HEK293T (cell line): ENCODE measurements around the gene GSTM3.

Experiments
- ARNT ChIP-seq: fragments of 450-650 bp; IDR thresholded peaks from 2 replicates; pipeline ENCODE4 v1.6.1; 2017; ENCODE audit warnings: mild to moderate bottlenecking
- BHLHE40 ChIP-seq: fragments of 450-650 bp; IDR thresholded peaks from 2 replicates; pipeline ENCODE4 v1.6.1; 2016; ENCODE audit warnings: mild to moderate bottlenecking, moderate library complexity, borderline replicate concordance
- ELF4 ChIP-seq: fragments of 450-650 bp; IDR thresholded peaks from 2 replicates; pipeline ENCODE4 v1.6.1; 2017; ENCODE audit warnings: antibody characterized with exemption
- FOXA1 ChIP-seq: fragments of 450-650 bp; IDR thresholded peaks from 2 replicates; pipeline ENCODE4 v1.6.1; 2016; ENCODE audit warnings: mild to moderate bottlenecking
- FOXK2 ChIP-seq: fragments of 450-650 bp; IDR thresholded peaks from 2 replicates; pipeline ENCODE4 v1.6.1; 2016; ENCODE audit warnings: mild to moderate bottlenecking
- FOXM1 ChIP-seq: fragments of 450-650 bp; IDR thresholded peaks from 2 replicates; pipeline ENCODE4 v1.6.1; 2017; ENCODE audit warnings: mild to moderate bottlenecking, borderline replicate concordance
- HDGF ChIP-seq: fragments of 450-650 bp; IDR thresholded peaks from 2 replicates; pipeline ENCODE4 v1.6.1; 2017; ENCODE audit warnings: antibody characterized with exemption, borderline replicate concordance
- LEF1 ChIP-seq: fragments of 450-650 bp; IDR thresholded peaks from 2 replicates; pipeline ENCODE4 v1.6.1; 2017; ENCODE audit warnings: mild to moderate bottlenecking, borderline replicate concordance
- NFRKB ChIP-seq: fragments of 450-650 bp; IDR thresholded peaks from 2 replicates; pipeline ENCODE4 v1.6.1; 2016; ENCODE audit warnings: mild to moderate bottlenecking, moderate library complexity
- SP1 ChIP-seq: fragments of 450-650 bp; IDR thresholded peaks from 2 replicates; pipeline ENCODE4 v1.6.1; 2017
- SUZ12 ChIP-seq: fragments of 450-650 bp; IDR thresholded peaks from 2 replicates; pipeline ENCODE4 v1.6.1; 2016; ENCODE audit warnings: mild to moderate bottlenecking
- TARDBP ChIP-seq: fragments of 450-650 bp; IDR thresholded peaks from 2 replicates; pipeline ENCODE4 v1.6.1; 2016

GRCh38 chr1:109763646-109764415 lies 23.0 kb upstream of the GSTM3 start, which contains the start of gene EPS8L3:
- TF ChIP-seq BHLHE40 (no peak), NFRKB (no peak), FOXK2 (no peak), SP1 (no peak), FOXM1 (no peak), TARDBP (no peak), SUZ12 (no peak), HDGF (no peak), ARNT (no peak), FOXA1 (no peak), ELF4 (no peak), LEF1 (no peak)
